ENCODE results near the gene CIB2.

Gene CIB2

GRCh38 chr15:78149068-78149804 is 18.0 kb upstream of the CIB2 start, which contains the start of gene IDH3A:
Gene IDH3A, plus strand, starts transcription at chr15:78149362. Its CDS starts 42 bp downstream, at chr15:78149404.
- peak; percentile 97 for DNase-seq (ENCODE audit: low spot score)

- DNase-seq (ENCODE audit: low spot score), result no peak
Observed at GRCh38 chr15:78148392-78149067, 17.3 kb upstream of the CIB2 start.

GRCh38 chr15:78147566-78147965 is 16.3 kb upstream of the CIB2 start:
- DNase-seq (ENCODE audit: low spot score), result no peak

GRCh38 chr15:78146425-78147154 is 15.3 kb upstream of the CIB2 start:
- no peak for DNase-seq (ENCODE audit: low spot score)

- DNase-seq (ENCODE audit: low spot score), result no peak
Observed at GRCh38 chr15:78142332-78142731, 11.1 kb upstream of the CIB2 start.

GRCh38 chr15:78140292-78140691 is 9.0 kb upstream of the CIB2 start:
- DNase-seq (ENCODE audit: low spot score), result no peak

GRCh38 chr15:78139578-78139977 is 8.3 kb upstream of the CIB2 start:
- no peak for DNase-seq (ENCODE audit: low spot score)

GRCh38 chr15:78133801-78134200 is 2.6 kb upstream of the CIB2 start:
- no peak for DNase-seq (ENCODE audit: low spot score)

- no peak for DNase-seq (ENCODE audit: low spot score)
Observed at GRCh38 chr15:78130466-78131294, 565 bp downstream of the CIB2 start.

- DNase-seq (ENCODE audit: low spot score), result no peak
Observed at GRCh38 chr15:78129751-78130287, 1.4 kb downstream of the CIB2 start.

GRCh38 chr15:78129077-78129750 is 2.0 kb downstream of the CIB2 start:
- DNase-seq (ENCODE audit: low spot score), result no peak

- DNase-seq (ENCODE audit: low spot score), result no peak
Observed at GRCh38 chr15:78127882-78128281, 3.4 kb downstream of the CIB2 start.

GRCh38 chr15:78125267-78125666 is 6.0 kb downstream of the CIB2 start:
- DNase-seq (ENCODE audit: low spot score), result no peak

GRCh38 chr15:78120523-78120922 is 10.7 kb downstream of the CIB2 start:
- no peak for DNase-seq (ENCODE audit: low spot score)

- DNase-seq (ENCODE audit: low spot score), result no peak
Observed at GRCh38 chr15:78112551-78112950, 18.7 kb downstream of the CIB2 start.

GRCh38 chr15:78111788-78112187 is 19.5 kb downstream of the CIB2 start:
- DNase-seq (ENCODE audit: low spot score), result no peak

- DNase-seq (ENCODE audit: low spot score), result no peak
Observed at GRCh38 chr15:78110916-78111475, 20.2 kb downstream of the CIB2 start.

- no peak for DNase-seq (ENCODE audit: low spot score)
Observed at GRCh38 chr15:78110096-78110495, 21.1 kb downstream of the CIB2 start.

- no peak for DNase-seq (ENCODE audit: low spot score)
Observed at GRCh38 chr15:78109156-78109555, 22.1 kb downstream of the CIB2 start.

- DNase-seq (ENCODE audit: low spot score), result peak; percentile 96
Observed at GRCh38 chr15:78108300-78109084, 22.8 kb downstream of the CIB2 start.

All from NAMALWA (cell line).